HCEC 1CT (cell line): ENCODE data around the gene RARG.

Experiments
- DNase-seq: peaks from one replicate; pipeline ENCODE4 v3.0.0-alpha.2; 2017

Gene RARG

GRCh38 chr12:53223389-53224060 lies 8.5 kb downstream of the RARG start:
- no peak for DNase-seq

- DNase-seq = no peak
Observed at GRCh38 chr12:53222806-53223261, 9.2 kb downstream of the RARG start.

DNA sequence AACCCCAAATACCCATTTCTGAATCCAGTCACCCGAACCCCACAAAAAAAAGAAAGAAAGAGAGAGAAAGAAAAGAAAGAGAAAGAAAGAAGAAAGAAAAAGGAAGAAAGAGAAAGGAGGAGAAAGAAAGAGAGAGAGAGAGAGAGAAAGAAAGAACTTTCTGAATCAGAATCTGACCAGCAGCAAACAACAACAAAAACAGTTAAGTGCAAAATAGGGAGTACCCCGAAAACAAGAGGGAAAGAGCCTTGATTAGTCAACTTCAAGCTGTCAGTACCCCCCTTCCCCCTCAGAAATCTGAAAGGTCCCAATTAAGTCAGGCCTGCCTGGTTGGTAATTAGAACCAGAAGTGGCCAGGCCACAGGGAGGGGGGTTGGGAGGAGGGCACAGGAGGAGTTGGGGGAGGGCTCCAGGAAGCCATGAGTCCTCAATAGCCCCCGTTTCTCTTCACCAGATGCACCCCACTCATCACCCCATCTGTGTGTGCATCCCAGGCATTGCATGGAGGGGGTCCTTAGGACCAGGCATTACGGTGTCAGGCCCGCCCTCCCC lies 9.8 kb downstream of the RARG start:
- peak; percentile 2 for DNase-seq

- peak; percentile 49 for DNase-seq
Observed at GRCh38 chr12:53221203-53222080, 10.6 kb downstream of the RARG start.

DNA sequence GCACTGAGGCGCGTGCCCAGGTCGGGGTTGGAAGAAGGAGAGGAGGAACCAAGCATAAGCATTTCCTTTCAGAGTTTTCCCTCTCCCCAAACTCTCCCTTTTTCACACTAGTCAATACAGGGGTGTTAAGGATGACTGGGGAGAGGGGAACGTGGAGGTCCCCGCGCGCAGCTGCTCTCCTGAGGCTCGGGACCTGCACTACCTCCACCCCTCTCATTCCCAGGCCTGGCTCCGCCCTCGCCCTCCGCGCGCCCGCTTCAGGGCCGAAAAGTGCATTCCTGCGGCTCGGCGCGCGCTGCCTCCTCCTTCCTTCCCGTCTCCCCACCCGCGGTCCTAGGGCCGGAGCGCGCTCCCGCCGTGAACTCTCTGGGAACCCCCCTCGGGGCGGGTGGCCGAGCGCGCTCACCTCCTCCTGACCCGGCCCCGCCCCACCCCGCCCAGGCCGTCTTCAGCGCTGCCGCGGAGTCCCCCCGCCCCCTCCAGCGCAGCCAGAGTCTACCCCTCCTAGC lies 11.3 kb downstream of the RARG start:
- DNase-seq = peak; percentile 96

GRCh38 chr12:53219956-53220693 lies 11.9 kb downstream of the RARG start:
- peak; percentile 81 for DNase-seq

DNA sequence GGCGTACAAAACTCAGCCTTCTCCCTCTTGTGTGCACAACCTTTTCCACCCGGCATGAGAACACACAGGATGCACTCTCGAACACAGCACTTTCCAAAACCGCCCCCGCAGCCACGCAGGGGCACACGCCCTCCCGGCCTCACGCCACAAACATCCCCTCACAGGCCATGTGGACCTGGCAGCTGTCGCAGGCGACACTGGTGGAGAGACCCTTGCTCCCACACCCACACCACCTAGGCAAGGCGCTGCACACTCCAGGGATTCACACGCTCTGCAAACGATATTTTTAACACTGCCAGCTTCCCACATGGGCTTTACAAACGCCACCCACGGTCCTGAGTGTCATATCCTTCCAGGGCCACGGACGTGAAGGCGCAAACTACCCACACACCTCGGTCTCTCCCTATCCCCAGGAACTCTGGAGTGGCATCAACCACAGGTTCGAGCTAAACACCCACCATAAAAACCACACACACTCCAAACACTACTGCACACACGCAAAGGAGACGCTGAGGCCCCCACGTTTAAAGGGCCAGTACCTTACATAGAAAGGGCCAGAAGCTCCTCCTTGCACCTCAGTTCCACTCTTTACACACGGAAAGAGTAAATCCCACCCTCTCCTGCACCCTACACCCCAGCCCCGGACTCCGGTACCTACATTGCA lies 12.6 kb downstream of the RARG start:
- DNase-seq = peak; percentile 44

DNA sequence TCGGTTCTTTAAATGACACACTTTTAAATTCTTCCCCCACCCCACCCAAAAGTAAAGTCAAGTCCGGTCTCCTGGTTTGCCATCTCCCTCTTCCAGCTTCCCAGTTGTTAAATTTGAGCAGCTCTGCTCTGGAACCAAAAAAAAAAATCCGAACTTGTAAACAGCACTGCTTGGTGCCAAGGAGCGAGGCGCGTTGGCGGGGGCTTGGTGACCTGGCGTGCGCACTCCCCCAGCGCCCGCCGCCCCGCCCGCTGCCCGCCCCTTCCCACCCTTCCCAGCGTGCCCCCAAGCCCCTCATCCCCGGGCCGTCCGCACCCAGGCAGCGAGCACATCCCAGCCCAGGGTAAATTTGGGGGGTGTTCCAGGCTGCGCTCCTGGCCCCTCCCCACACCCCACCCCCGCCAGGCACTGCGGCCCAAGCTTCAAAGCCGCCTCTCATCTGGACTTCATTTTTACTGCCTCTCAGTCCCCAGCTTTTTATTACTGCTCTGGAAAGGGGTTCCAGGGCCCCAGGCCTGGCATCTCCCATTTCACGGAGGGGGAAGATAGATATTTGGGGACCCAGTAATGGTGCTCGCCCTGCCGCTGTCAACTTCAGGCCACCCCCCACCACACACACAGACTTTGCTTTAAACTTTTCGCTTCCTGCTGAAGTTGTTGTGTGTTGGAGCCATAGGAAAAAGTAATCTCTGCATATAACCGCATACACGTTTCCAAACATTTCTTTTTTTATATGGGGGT lies 13.3 kb downstream of the RARG start:
- no peak for DNase-seq

GRCh38 chr12:53217931-53218307 lies 14.1 kb downstream of the RARG start:
- no peak for DNase-seq

DNA sequence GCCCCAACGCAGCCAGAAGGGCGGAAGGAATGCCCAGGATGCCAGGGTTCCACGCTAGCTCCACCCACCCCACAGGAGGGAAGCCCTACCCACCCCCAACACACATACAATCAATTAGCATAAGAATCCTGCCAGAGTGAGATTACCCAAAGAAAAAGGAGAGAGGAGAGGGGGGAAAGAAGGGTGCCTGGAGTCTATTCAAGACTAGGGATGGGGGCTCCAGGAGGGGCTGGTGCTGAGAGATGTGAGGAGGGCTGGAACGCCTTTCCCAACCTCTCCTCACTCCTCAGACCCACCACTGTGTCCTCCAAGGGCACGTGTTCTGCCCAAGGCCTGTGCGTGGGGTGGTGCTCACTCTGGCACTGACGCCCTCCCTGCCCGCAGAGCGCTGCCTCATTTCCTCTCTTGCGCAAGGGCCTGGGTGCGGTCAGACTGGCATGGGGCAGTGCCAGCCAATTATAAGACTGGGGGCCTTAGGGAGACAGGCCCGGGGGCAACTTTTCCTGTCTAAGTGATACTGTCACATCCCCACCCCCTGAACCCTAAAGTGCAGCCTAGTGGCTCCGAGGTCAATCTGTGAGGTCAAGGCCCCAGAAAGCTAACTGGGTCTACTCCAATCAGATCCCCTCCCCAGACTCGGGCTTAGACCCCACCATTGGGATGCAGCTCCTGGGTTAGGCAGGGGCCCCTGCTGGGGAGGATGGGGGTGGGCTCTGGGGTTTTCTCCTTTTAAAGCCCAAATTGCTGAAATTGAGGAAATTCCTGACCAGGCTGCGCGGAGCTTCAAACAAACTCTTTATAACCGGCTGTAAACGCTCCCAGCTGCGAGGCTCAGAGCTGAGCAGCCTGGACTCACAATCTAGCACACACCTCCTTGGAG lies 14.7 kb downstream of the RARG start:
- no peak for DNase-seq

DNA sequence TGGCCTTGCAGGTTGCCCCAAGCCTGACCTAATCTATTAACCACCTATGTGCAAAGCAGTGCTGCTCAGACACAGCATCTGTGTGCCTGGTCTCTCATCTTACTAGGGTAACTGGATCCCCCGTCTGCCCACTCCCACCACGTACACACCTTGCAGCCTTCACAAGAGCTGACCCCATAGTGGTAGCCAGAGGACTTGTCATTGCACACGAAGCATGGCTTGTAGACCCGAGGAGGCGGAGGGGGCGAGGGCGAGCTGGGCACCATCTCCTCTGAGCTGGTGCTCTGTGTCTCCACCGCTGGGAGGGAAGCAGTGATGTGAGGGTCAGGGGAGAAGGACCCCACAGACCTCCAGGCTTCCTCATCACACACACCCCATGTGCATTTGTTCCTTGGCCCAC lies 16.5 kb downstream of the RARG start:
- DNase-seq = no peak

DNA sequence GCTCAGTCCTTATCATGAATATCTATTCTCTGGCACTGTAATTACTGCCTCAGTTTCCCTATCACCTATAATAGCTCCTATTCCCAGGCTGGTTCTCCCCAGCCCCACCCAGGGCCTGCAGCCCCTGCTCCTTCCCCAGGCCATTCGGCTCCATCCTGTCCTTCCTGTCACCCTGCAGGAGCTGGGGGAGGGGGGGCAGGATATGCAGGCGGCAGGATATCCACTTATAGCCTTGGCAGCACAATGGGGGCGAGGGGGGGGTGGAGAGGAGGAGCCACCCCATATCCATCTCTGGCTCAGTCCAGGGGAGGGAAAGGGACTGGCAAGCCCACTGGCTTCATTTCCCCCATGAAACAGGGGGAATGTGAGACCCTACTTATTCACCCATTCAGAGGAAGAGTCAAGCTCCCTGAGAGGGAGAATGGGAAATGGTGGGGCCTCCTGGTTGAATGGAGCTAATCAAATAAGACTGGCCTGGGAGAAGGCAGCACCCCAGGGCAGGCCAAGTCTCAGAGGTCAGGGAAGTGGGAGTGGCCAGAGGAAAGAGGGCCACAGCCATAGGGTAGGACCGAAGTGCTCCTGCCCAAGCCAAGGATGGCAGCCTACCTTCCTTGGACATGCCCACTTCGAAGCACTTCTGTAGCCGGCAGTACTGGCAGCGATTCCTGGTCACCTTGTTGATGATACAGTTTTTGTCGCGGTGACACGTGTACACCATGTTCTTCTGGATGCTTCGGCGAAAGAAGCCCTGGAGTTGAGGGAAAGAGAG lies 17.1 kb downstream of the RARG start:
- DNase-seq = no peak

DNA sequence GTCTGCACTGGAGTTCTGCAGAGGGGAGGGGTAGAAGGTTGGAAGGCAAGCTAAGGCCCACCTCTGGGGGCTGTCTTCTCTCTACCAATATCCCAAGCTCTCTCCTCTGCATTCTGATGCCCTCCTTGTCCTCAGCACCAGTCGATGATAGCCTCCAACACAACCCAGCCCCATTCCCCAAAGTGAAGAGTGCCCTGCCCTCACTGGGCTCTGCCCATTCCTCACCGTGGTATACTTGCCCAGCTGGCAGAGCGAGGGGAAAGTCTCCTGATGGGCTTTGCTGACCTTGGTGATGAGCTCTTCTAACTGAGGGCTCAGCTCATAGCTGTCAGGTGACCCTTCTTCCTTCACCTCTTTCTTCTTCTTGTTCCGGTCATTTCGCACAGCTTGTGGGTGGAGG lies 17.8 kb downstream of the RARG start:
- DNase-seq = no peak

DNA sequence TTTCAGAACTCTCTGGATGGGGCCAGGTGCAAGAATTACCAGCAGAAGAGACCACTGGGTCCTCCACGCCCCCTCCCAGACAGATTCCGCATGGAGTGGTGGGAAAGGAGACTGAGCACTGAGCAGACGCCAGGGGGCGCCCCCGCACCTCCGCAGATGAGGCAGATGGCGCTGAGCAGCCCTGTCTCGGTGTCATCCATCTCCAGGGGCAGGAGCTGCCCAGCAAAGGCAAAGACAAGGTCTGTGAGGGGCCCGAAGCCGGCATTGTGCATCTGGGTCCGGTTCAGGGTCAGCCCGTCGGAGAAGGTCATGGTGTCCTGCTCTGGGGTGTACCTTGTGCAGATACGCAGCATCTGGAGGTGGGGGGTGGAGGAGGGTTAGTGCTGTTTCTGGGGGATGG lies 18.7 kb downstream of the RARG start:
- peak; percentile 61 for DNase-seq

DNA sequence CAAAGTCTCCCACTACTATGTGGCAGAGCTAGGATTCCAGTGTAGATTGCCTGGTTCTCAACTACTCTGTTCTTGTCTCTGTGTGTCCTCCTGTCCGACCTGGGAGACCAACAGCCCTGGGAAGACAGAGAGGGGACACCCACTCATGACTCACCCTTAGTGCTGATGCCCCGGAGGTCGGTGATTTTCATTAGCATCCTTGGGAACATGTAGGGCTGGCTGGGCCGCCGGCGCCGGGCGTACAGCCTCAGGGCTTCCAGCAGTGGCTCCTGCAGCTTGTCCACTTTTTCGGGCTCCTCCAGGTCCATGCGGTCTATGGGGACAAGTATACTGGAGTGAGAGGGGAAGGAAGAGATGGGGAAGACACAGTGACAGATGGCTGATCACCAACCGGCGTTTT lies 19.1 kb downstream of the RARG start:
- DNase-seq = no peak

DNA sequence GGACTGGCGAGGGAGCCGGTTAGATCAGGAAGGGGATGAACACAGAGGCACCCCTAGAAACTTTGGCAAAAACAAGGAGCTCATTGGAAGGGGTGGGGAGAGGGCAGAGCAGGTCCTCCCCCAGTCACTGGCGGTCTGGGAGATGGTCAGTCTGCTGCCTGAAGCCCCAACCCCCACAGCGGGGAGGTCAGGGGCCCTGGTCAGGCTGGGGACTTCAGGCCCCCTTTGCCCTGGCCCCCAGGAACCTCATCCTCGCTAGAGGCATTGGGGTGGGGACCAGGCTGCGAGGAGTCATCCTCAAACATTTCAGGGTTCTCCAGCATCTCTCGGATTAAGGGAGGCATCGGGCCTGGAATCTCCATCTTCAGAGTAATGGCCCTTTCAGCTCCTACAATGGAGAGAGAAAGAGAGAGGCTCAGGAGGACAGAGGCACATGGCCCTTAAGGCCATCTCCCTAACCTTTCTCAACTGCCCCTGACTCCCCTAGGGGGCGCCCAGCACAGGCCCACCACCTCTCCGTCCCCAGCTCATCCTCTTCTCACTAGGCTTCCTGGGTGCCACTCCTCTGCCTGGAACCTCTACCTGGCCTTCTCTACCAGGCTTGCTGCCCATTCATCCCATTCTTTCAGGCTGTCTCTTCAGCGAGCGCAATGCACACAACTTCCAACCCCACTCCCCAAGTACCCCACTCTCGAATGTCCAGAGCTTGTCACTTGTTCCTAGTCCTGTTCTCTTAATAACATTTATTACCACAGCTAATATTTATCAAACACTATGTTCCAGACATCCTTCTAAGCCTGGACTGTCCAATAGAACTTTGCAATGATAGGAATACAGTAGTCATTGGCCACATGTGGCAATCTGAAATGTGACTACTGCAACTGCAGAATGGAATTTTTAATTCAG lies 20.3 kb downstream of the RARG start:
- DNase-seq = no peak

DNA sequence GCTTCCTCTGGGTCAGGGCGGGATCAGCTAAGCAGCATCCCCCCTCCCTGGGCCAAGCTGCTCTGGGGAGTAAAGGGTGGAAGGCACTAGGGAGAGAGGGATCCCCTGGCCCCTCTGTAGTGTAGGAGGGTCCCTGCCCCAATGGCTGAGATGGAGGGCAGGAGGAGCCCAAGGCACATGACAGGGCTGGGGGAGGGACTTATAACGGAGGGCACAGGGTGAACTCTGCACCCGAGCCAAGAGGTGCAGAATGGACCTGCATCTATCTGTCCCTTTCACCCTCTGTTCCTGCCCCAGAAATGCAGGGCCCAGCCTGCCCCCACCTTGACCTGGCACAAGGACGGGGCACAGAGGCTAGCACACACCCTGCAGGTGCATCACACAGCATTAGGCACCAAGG lies 21.2 kb downstream of the RARG start:
- DNase-seq = no peak

DNA sequence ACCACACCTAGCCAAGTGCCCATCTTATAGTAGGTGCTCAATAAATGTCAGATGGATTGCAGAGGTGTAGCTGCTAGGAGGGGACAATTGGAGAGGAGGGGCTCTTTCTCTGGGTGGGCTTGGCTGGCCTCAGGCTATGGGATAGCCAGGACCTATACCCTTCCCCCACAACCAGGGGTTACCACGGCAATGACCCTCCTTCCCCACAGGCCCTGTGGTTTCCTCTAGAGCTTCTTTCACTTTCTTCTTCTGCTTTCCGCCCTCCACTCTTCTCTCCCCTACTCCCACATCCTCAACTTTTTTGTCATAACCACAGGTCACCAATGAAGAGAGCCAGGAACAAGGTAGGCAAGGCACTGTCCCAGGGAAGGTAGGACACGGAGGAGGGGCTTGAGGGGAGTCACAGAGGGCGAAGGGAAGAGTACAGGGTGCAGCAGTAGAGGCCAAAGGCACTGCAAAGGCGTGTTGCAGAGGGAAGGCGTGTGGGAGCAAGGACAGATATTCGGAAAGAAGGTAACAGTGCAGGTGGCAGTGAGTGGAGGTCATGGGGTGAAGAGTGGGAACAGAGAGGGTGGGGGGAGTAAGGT lies 23.0 kb downstream of the RARG start:
- DNase-seq = no peak
